Measurements from ENCODE around the gene YY1. TPM values are rescaled to one million over a fixed set of nuclear protein-coding genes. Genes with fewer than 3 reads are reported as not detected.

Gene YY1
- total RNA-seq, 1 donor from 2014 or later: 87.5 TPM

- Histone ChIP-seq H3K27me3 (ENCODE audit: insufficient read depth, low read length) (no peaks in the 10 kb centered on the region), H3K9ac (ENCODE audit: low read length) (no peak overlapping the region), H3K4me3 (ENCODE audit: insufficient read depth, low read depth, low read length) (no peak overlapping the region), H2AFZ (ENCODE audit: low read depth, low read length) (no peak overlapping the region), H4K20me1 (ENCODE audit: insufficient read depth, low read length) (peaks cover 96% of the 10 kb centered on the region), H3K4me1 (ENCODE audit: insufficient read depth, low read length) (no peaks in the 10 kb centered on the region), H3K9me3 (ENCODE audit: insufficient read depth, low read depth, low read length) (no peaks in the 10 kb centered on the region), H3K27ac (ENCODE audit: low read depth, low read length) (no peak overlapping the region), H3K79me2 (ENCODE audit: insufficient read depth, low read length) (peaks cover 99% of the 10 kb centered on the region), H3K36me3 (ENCODE audit: insufficient read depth, low read length) (no peaks in the 10 kb centered on the region), H3K4me2 (ENCODE audit: low read length) (no peak overlapping the region)
- no peaks in the 10 kb centered on the region for H3K27me3 Mint-ChIP-seq (ENCODE audit: low read depth, unreplicated experiment)
- FAIRE-seq (no peak), DNase-seq (ENCODE audit: low read depth) (no peak)
- H3K36me3 Mint-ChIP-seq (ENCODE audit: low read depth, unreplicated experiment): no peaks in the 10 kb centered on the region
- H3K4me3 Mint-ChIP-seq (ENCODE audit: unreplicated experiment): no peak overlapping the region
- no peak overlapping the region for H3K27ac Mint-ChIP-seq (ENCODE audit: unreplicated experiment)
- no peaks in the 10 kb centered on the region for H3K9me3 Mint-ChIP-seq (ENCODE audit: unreplicated experiment)
- no peak for TF ChIP-seq EZH2 (IDR thresholded peaks at IDR 0.05; ENCODE audit: insufficient read depth, low read length)
- TF ChIP-seq, protein P1, sequence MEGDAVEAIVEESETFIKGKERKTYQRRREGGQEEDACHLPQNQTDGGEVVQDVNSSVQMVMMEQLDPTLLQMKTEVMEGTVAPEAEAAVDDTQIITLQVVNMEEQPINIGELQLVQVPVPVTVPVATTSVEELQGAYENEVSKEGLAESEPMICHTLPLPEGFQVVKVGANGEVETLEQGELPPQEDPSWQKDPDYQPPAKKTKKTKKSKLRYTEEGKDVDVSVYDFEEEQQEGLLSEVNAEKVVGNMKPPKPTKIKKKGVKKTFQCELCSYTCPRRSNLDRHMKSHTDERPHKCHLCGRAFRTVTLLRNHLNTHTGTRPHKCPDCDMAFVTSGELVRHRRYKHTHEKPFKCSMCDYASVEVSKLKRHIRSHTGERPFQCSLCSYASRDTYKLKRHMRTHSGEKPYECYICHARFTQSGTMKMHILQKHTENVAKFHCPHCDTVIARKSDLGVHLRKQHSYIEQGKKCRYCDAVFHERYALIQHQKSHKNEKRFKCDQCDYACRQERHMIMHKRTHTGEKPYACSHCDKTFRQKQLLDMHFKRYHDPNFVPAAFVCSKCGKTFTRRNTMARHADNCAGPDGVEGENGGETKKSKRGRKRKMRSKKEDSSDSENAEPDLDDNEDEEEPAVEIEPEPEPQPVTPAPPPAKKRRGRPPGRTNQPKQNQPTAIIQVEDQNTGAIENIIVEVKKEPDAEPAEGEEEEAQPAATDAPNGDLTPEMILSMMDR (IDR thresholded peaks at IDR 0.05; ENCODE audit: insufficient read depth, low read depth, low read length): no peak
- H3K4me1 Mint-ChIP-seq (ENCODE audit: low read depth, unreplicated experiment): peaks cover 9% of the 10 kb centered on the region
These were observed 13.7 kb downstream of the YY1 start for GRCh38 chr14:100252684-100253083.

DNA sequence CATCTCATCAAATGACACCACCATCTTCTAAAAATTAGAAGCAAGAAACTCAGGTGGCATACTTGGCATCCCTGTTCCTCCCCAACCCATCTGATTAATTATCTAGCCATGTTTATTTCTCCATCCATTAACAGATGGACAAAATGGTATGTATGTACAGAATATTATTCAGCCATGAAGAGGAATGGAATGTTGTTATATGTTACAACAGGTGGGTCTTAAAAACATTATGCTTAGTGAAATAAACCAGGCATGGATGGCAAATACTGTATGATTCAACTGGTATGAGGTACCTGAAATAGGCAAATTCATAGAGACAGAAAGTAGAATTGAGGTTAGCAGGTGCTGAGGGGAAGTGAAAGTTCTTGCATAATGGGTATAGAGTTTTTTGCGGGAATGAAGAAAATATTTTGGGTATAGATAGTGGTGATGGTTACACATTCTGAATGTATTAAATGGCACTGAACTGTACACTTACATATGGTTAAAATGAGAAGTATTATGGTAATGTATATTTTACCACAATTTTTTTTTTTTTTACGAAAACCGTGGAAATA lies 17.5 kb downstream of the YY1 start:
- FAIRE-seq (no peak), DNase-seq (ENCODE audit: low read depth) (no peak)
- Mint-ChIP-seq H3K4me3 (ENCODE audit: unreplicated experiment) (no peak overlapping the region), H3K9me3 (ENCODE audit: unreplicated experiment) (no peaks in the 10 kb centered on the region), H3K27ac (ENCODE audit: unreplicated experiment) (no peak overlapping the region), H3K36me3 (ENCODE audit: low read depth, unreplicated experiment) (no peaks in the 10 kb centered on the region), H3K4me1 (ENCODE audit: low read depth, unreplicated experiment) (peaks cover 7% of the 10 kb centered on the region), H3K27me3 (ENCODE audit: low read depth, unreplicated experiment) (no peaks in the 10 kb centered on the region)
- Histone ChIP-seq H3K9me3 (ENCODE audit: insufficient read depth, low read depth, low read length) (no peaks in the 10 kb centered on the region), H2AFZ (ENCODE audit: low read depth, low read length) (no peak overlapping the region), H3K4me3 (ENCODE audit: insufficient read depth, low read depth, low read length) (no peak overlapping the region), H3K36me3 (ENCODE audit: insufficient read depth, low read length) (no peaks in the 10 kb centered on the region), H3K9ac (ENCODE audit: low read length) (no peak overlapping the region), H3K27ac (ENCODE audit: low read depth, low read length) (no peak overlapping the region), H4K20me1 (ENCODE audit: insufficient read depth, low read length) (peaks cover 96% of the 10 kb centered on the region), H3K27me3 (ENCODE audit: insufficient read depth, low read length) (no peaks in the 10 kb centered on the region), H3K4me1 (ENCODE audit: insufficient read depth, low read length) (no peaks in the 10 kb centered on the region), H3K79me2 (ENCODE audit: insufficient read depth, low read length) (peaks cover 97% of the 10 kb centered on the region), H3K4me2 (ENCODE audit: low read length) (no peak overlapping the region)
- TF ChIP-seq, protein P1 (IDR thresholded peaks at IDR 0.05; ENCODE audit: insufficient read depth, low read depth, low read length): no peak
- no peak for TF ChIP-seq EZH2 (IDR thresholded peaks at IDR 0.05; ENCODE audit: insufficient read depth, low read length)

DNA sequence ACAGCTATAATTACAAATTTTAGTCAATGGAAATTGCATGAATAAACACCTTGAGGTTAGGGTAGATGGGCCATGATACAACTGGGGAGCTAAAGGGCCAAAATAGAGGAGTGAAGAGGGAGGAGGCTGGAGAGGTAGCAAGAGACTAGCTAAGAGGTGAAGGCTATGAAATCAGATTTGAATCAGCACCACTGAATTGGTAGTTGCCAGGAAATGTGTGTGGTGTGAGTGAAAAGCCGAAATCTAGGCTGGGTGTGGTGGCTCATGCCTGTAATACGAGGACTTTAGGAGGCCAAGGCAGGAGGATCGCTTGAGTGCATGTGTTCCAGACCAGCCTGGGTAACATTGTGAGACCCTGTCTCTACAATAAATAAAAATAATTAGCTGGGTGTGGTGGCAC lies 22.7 kb downstream of the YY1 start:
- TF ChIP-seq EZH2 (IDR thresholded peaks at IDR 0.05; ENCODE audit: insufficient read depth, low read length): no peak
- TF ChIP-seq, protein P1 (IDR thresholded peaks at IDR 0.05; ENCODE audit: insufficient read depth, low read depth, low read length): no peak
- H3K79me2 ChIP-seq (ENCODE audit: insufficient read depth, low read length): peaks cover 98% of the 10 kb centered on the region
- DNase-seq (ENCODE audit: low read depth) (no peak), FAIRE-seq (no peak)
- no peaks in the 10 kb centered on the region for H3K36me3 ChIP-seq (ENCODE audit: insufficient read depth, low read length)
- no peaks in the 10 kb centered on the region for H3K27me3 Mint-ChIP-seq (ENCODE audit: low read depth, unreplicated experiment)
- H3K27me3 ChIP-seq (ENCODE audit: insufficient read depth, low read length): no peaks in the 10 kb centered on the region
- H3K4me3 ChIP-seq (ENCODE audit: insufficient read depth, low read depth, low read length): no peak overlapping the region
- no peak overlapping the region for H3K4me3 Mint-ChIP-seq (ENCODE audit: unreplicated experiment)
- H3K4me1 Mint-ChIP-seq (ENCODE audit: low read depth, unreplicated experiment): peaks cover 22% of the 10 kb centered on the region
- peaks cover 95% of the 10 kb centered on the region for H4K20me1 ChIP-seq (ENCODE audit: insufficient read depth, low read length)
- no peaks in the 10 kb centered on the region for H3K4me1 ChIP-seq (ENCODE audit: insufficient read depth, low read length)
- no peak overlapping the region for H3K27ac ChIP-seq (ENCODE audit: low read depth, low read length)
- H3K9ac ChIP-seq (ENCODE audit: low read length): no peak overlapping the region
- H3K9me3 ChIP-seq (ENCODE audit: insufficient read depth, low read depth, low read length): no peaks in the 10 kb centered on the region
- no peak overlapping the region for H3K27ac Mint-ChIP-seq (ENCODE audit: unreplicated experiment)
- no peaks in the 10 kb centered on the region for H3K9me3 Mint-ChIP-seq (ENCODE audit: unreplicated experiment)
- H3K36me3 Mint-ChIP-seq (ENCODE audit: low read depth, unreplicated experiment): peaks cover 16% of the 10 kb centered on the region
- H2AFZ ChIP-seq (ENCODE audit: low read depth, low read length): no peak overlapping the region
- no peak overlapping the region for H3K4me2 ChIP-seq (ENCODE audit: low read length)

Measured in astrocyte (in vitro differentiated cells and primary cell).